BJ (cell line): ENCODE measurements around the gene FAM124A. TPM values are rescaled to one million over a fixed set of nuclear protein-coding genes. Genes with fewer than 3 reads are reported as not detected.

ENCODE experiments used
- CTCF ChIA-PET: fragments of 350-600 bp; formaldehyde crosslinking; extraction: SDS; loops from one replicate; lab custom pipeline; 2021; ENCODE audit warnings: antibody characterized with exemption, inconsistent platforms; lab: Yijun Ruan, JAX
- POLR2A ChIA-PET: fragments of 300-600 bp; sonication (Branson Sonifier 250); formaldehyde crosslinking; extraction: SDS; loops from one replicate; lab custom pipeline; 2021; ENCODE audit warnings: antibody characterized with exemption; lab: Charles Lee
- DNase-seq: peaks from one replicate; pipeline ENCODE4 v3.0.0-alpha.2; 2011; ENCODE audit warnings: low read depth
- H3K27me3 ChIP-seq: 2 replicates; pipeline ENCODE4 v1.6.0; 2011; ENCODE audit warnings: low read length; ENCODE audit not compliant: control insufficient read depth, insufficient read depth
- H3K36me3 ChIP-seq: 2 replicates; pipeline ENCODE4 v1.5.1; 2011; ENCODE audit warnings: low read length; ENCODE audit not compliant: control insufficient read depth, insufficient read depth
- H3K4me3 ChIP-seq: 2 replicates; pipeline ENCODE4 v1.5.1; 2011; ENCODE audit warnings: low read depth, mild to moderate bottlenecking, control low read depth, low read length
- polyA plus RNA-seq: library from polyadenylated mRNA; depleted of rRNA; stranded (reverse); fragments of >200 nt; gene quantifications from 2 replicates; pipeline ENCODE4 v1.2.3, GENCODE V29; 2011
- TF ChIP-seq, protein P1 (sequence below): IDR thresholded peaks from 2 replicates; pipeline ENCODE4 v1.5.1; 2011; ENCODE audit warnings: low read depth, mild to moderate bottlenecking, control low read depth, inconsistent platforms, low read length, moderate library complexity; ENCODE audit not compliant: insufficient read depth

The FAM124A gene
- polyA plus RNA-seq, 1 experiment = 0.02 TPM

GRCh38 chr13:51258612-51259548, 36.7 kb downstream of the FAM124A start:
- no peaks in the 10 kb centered on the region for H3K36me3 ChIP-seq
- no peak for DNase-seq
- TF ChIP-seq, protein P1, sequence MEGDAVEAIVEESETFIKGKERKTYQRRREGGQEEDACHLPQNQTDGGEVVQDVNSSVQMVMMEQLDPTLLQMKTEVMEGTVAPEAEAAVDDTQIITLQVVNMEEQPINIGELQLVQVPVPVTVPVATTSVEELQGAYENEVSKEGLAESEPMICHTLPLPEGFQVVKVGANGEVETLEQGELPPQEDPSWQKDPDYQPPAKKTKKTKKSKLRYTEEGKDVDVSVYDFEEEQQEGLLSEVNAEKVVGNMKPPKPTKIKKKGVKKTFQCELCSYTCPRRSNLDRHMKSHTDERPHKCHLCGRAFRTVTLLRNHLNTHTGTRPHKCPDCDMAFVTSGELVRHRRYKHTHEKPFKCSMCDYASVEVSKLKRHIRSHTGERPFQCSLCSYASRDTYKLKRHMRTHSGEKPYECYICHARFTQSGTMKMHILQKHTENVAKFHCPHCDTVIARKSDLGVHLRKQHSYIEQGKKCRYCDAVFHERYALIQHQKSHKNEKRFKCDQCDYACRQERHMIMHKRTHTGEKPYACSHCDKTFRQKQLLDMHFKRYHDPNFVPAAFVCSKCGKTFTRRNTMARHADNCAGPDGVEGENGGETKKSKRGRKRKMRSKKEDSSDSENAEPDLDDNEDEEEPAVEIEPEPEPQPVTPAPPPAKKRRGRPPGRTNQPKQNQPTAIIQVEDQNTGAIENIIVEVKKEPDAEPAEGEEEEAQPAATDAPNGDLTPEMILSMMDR = no peak
- ChIA-PET POLR2A (no interaction called here), CTCF (no interaction called here)
- peaks cover 21% of the 10 kb centered on the region for H3K27me3 ChIP-seq
- H3K4me3 ChIP-seq = no peak overlapping the region

GRCh38 chr13:51260154-51260553, 38.0 kb downstream of the FAM124A start:
- TF ChIP-seq, protein P1 = no peak
- no peaks in the 10 kb centered on the region for H3K36me3 ChIP-seq
- ChIA-PET CTCF (interaction anchor here (1.5 kb wide), 1 partner anchor 27 kb away, joined by 4 read pairs; no protein-coding TSS in a partner anchor), POLR2A (no interaction called here)
- H3K27me3 ChIP-seq = peaks cover 25% of the 10 kb centered on the region
- DNase-seq = no peak
- H3K4me3 ChIP-seq = no peak overlapping the region

DNA sequence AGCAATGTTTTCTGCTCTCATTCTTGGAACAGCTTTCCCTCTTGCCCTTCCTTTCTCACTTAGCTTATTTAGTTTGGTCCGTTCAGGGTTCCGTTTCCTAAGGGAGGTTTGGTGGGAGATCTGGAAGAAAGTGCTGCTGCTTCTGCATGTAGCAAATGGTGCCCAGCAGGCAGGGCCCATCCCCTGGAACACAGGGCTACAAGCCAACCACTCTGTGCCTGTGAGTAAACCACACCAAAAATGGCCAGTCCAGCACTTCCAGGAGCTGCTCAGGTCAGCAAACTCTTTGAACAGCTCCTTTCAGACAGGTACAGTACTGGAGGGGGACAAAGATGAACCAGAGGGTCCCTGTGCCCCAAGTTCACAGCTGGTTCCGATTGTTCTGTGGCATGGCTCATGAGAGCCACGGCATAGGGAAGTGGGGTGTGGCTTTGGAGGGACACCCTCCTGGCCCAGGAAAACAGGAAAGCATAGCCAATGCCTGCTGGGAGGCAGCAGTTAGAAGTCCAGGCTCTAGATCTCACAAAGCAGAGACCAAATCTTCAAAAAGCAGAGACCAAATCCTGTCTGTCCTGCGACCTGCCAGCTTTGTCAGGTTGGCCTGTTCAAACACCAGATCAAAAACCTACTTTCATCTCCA, 39.5 kb downstream of the FAM124A start:
- DNase-seq = no peak
- H3K4me3 ChIP-seq = no peak overlapping the region
- no peaks in the 10 kb centered on the region for H3K36me3 ChIP-seq
- peaks cover 29% of the 10 kb centered on the region for H3K27me3 ChIP-seq
- CTCF ChIA-PET = no interaction called here
- POLR2A ChIA-PET = interaction anchor here (0.5 kb wide), 1 partner anchor 164 kb away, joined by 3 read pairs; no protein-coding TSS in a partner anchor
- TF ChIP-seq, protein P1 = no peak

DNA sequence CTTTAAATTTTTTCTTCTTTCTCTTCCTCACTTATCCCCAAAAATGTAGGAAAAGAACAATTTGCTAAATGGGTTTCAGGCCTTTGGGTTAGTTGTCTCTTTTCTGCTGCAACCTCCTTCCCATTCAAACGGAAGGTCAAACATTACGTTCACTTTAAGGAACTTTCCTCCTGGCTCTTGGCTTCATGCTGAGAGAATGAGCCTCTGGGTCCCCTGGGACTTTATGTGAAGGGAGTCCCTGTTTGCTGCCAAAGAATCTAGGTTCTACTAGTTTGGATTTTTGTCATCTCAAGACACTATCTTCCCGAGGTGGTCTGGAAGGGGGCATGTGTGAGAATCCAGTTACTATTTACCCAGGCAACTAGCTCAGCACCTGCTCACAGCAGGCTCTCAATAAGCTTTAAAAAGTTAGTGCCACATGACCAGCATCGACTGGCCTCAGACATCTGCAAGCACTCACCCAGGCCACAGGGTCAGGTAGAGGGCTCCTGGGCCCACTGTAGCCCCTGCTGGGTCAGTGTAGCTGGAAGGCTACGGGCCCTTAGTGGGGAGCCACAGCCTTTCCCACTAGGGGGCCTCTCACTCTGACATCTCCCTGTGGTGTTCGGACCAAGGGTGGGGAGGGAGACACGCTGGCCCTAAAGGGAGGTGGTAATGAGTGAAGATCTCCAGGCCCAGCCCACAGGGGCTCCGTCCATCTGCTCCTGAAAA, 40.5 kb downstream of the FAM124A start:
- TF ChIP-seq, protein P1 = no peak
- ChIA-PET POLR2A (no interaction called here), CTCF (no interaction called here)
- peaks cover 29% of the 10 kb centered on the region for H3K27me3 ChIP-seq
- no peak for DNase-seq
- no peak overlapping the region for H3K4me3 ChIP-seq
- no peaks in the 10 kb centered on the region for H3K36me3 ChIP-seq

- Histone ChIP-seq H3K4me3 (no peak overlapping the region), H3K36me3 (no peaks in the 10 kb centered on the region), H3K27me3 (peaks cover 21% of the 10 kb centered on the region)
- no peak for DNase-seq
- CTCF ChIA-PET = no interaction called here
- TF ChIP-seq, protein P1 = no peak
- POLR2A ChIA-PET = no interaction called here
Measured at GRCh38 chr13:51266642-51267041, 44.4 kb downstream of the FAM124A start.
